ENCODE results near the gene RHBDD2.
"Not testable (repeated sequence)": the region's sequence is repeated elsewhere in the genome, so short reads cannot be mapped to it uniquely, and the experiment has no call there.

The RHBDD2 gene

DNA sequence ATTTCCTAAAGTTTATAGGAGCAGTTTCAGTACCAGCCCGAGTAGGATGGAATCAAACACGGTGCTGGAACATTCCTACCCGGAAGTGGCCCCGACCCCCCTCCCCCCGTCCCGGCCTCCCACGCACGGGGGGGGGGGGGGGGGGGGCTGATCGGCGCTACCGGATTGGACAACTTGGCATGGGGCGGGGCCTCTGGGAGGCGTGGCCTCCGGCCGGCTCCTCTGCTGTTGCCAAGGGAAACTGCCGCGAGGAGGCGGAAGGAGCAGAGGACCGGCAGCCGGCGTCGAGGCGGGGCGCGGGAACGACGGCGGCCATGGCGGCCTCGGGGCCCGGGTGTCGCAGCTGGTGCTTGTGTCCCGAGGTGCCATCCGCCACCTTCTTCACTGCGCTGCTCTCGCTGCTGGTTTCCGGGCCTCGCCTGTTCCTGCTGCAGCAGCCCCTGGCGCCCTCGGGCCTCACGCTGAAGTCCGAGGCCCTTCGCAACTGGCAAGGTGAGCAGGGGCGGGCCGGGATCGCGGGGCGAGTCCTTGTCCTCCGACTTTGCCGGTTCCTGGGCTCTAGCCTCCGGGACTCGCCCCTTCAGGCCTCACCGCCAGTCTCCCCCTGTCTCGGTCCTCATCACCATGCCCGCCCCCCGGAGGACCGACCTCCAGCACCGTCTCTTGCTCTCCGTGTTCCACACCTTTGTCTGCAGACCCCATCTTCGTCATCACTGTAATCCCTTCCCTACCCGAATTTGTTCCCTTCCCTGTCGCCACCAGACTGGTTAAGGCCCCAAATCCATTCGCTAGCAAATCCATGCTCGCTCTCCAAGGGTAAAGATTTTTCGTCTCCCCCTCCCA lies at the start of gene RHBDD2:
TSS of gene RHBDD2 (plus strand) at position 266 of the 843 bp plus-strand sequence. CDS start at position 315, 49 bp downstream.
- DNase-seq, result peak; percentile 63 to 72

DNA sequence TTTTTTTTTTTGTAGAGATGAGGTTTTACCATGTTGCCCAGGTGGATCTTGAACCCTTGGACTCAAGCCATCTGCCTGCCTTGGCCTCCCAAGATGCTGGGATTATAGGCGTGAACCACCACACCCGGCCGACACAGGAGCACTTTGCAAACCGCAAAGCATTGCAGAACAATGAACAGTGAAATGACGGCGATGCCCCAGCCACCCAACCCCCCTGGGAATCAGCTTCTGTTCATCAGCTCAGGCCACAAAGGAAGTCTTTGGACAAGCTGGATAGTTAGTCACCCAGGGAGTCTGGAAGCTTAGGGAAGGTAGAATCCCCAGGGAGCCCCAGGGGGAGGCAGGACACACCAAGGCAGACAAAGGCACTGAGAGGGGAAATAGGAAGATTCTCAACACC lies 49.2 kb upstream of the RHBDD2 start:
- not testable (repeated sequence) for DNase-seq

DNA sequence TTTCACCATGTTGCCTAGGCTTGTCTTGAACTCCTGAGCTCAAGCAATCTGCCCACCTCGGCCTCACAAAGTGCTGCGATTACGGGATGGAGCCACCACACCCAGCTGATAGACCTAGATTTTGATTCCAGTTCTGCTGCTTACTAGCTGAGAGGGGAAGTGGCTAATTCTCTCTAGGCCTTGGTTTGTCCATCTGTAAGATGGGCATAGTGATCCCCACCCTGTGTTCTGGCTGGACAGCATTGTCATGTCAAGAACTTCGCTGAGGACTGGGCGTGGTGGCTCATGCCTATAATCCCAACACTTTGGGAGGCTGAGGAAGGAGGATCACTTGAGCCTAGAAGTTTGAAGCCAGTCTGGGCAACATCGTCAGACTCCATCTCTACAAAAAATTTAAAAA lies 47.9 kb upstream of the RHBDD2 start:
- no peak for DNase-seq

DNA sequence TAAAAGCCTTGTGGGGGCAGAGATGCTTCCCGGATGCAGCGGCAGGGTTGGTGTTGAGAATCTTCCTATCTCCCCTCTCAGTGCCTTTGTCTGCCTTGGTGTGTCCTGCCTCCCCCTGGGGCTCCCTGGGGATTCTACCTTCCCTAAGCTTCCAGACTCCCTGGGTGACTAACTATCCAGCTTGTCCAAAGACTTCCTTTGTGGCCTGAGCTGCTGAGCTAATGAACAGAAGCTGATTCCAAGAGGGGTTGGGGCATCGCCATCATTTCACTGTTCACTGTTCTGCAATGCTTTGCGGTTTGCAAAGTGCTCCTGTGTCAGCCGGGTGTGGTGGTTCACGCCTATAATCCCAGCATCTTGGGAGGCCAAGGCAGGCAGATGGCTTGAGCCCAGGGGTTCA lies 45.2 kb upstream of the RHBDD2 start:
- not testable (repeated sequence) for DNase-seq

DNA sequence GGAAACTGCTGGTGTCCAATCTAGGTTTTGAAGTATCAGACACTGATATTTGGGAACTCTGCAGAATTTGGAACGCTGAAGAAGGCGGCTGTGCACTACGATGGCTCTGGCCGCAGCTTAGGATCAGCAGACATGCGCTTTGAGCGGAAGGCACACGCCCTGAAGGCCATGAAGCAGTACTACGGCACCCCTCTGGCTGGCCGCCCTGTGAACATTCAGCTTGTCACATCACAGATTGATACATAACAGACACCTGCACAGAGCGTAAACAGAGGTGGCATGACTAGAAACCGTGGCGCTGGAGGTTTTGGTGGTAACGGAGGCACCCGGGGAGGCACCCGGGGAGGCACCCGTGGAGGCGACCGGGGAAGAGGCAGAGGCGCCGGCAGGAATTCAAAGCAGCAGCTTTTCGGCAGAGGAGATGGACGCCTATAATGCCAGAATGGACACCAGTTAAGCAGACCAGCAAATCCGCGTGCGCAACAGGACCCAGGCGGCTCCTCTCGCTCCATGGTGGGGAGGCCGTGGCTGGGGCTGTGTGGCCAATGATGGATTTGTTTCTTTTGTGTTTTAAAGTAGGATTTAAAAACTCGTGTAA lies 43.0 kb upstream of the RHBDD2 start:
- no peak for DNase-seq

DNA sequence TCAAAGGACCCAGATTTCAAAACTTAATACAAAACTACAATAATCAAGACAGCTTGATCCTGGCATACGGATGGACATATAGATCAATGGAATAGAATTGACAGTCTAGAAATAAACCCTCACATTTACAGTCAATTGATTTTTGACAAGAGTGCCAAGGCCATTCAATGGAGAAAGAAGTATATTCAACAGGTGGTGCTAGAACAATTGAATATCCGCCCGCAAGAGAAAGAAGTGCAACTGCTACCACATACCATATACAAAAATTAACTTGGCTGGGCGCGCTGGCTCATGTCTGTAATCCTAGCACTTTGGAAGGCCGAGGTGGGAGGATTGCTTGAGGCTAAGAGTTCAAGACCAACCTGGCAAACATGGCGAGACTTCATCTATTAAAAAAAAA lies 42.0 kb upstream of the RHBDD2 start:
- DNase-seq, result no peak

DNA sequence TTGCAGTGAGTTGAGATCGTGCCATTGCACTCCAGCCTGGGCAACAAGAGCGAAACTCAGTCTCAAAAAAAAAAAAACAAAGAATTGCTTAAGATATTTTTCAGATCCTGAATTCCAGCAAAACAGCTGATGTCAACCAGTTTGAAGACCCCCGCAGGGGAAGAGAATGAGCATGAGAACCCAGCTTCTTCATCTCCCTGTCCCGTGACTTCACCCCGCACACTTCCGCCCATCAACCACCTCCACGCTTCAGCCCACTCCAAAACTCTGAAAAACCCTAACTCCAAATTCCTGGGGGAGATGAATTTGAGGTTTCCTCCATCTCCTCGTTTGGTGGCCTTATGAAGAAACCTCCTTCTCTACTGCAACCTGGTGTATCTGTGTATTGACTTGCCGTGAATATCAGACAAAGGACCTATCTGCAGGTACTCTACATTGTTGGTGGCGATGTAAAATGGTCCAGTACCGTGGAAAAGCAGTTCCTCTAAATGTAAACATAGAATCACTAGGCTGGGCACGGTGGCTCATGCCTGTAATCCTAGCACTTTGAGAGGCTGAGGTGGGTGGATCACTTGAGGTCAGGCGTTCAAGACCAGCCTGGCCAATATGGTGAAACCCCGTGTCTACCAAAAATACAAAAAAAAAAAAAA lies 40.4 kb upstream of the RHBDD2 start:
- not testable (repeated sequence) for DNase-seq

DNA sequence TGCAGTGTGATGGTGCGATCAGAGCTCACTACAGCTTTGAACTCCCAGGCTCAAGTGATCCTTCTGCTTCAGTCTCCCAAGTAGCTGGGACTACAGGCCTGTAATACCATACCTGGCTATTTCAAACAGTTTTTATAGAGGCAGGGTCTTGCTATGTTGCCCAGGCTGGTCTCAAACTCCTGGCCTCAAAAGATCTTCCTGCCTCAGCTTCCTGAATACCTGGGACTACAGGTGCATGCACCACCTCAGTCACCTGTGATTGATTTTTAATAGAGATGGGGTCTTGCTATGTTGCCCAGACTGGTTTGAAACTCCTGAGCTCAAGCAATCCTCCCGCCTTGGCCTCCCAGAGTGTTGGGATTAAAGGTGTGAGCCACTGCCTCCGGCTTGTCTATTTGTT lies 38.8 kb upstream of the RHBDD2 start:
- DNase-seq, result no peak

DNA sequence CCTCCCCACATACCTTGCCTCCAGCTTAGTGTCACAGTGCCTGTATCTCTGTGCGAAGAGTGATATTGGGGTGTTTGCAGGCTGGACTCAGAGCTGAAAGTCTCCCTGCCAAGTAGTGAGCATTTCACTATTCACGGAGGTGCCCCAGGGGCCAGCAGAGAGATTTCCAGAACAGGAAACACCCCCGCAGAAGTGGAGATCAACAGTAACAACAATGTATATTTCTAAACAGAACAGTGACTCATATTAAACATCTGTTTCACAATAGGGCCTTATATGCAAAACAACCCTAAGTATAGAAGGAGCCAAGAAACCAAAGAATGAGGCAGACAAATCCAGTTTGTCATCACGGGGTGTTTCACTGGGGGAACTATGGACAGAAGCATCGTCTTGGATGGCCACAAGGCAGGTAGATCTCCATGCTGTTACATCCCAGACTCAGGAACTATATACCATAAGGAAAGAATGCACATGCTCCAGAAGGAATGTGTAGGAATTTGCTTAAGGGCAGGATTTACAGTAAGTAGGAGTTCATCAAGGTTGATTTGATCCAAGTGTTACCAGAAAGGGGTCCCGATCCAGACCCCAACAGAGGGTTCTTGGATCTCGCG lies 35.9 kb upstream of the RHBDD2 start:
- no peak for DNase-seq

DNA sequence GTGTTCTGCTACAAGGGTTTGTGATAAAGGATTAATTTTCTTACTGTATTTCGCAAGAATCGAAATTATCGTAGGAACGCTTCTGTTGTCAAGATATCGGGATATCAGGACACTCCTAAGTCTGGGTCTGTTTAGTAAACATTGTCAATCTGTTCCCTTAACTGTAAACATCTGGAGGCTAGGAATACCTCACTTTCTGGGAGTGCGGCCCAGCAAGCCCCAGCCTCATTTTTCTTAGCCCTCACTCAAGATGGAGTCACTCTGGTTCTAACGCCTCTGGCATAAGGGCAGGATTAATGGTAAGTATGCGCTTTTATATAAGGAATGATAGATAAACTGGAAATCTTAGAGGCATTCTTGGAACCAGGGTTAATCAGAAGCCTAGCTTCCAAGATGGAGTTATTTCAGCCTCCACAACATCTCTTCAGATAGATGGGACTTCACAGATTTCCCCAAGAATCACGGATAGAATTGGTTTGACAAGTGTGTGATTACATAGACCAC lies 35.2 kb upstream of the RHBDD2 start:
- no peak for DNase-seq

DNA sequence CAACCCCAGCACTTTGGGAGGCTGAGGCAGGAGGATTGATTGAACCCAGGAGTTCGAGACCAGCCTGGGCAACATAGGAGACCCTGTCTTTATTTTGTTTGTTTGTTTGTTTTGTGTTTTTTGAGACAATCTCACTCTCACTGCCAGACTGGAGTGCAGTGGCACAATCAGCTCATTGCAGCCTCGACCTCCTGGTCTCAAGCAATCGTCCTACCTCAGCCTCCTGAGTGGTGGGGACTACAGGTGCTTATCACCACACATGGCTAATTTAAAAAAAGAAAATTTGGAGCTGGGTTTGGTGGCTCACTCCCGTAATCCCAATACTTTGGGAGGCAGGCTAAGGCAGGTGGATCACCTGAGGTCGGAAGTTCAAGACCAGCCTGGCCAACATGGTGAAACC lies 34.7 kb upstream of the RHBDD2 start:
- DNase-seq, result no peak

DNA sequence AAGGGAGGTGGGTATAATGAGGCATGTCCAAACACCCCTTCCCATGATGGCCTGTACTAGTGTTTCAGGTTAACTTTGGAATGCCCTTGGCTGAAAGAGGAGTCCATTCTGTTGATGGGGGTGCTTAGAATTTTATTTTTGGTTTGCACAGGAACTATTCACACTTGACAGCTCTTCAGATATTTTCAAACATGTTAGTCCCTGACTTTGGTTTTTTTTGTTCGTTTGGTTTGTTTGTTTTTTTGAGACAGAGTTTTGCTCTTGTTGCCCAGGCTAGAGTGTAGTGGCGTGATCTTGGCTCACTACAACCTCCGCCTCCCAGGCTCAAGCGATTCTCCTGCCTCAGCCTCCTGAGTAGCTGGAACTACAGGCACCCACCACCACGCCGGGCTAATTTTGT lies 33.7 kb upstream of the RHBDD2 start:
- not testable (repeated sequence) for DNase-seq

DNA sequence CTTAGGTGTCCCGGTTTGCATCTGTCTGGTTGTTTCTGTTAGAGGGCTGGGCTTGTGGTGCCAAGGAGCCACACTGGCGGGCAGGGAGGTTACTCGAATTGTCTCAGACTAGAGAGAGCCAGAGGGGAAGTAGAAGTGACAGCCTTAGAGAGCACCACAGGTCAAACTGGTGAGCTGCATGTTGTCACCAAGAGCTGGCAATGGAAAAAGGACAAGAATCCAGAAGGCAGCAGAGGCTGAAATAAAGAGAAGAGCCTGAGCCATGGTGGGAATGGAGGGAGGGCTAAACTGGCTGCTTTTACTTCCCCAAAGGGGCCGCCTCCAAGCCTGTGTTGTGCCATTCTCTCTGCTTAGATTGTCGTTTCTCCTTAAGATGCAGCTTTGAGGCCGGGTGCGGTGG lies 31.1 kb upstream of the RHBDD2 start:
- no peak for DNase-seq

DNA sequence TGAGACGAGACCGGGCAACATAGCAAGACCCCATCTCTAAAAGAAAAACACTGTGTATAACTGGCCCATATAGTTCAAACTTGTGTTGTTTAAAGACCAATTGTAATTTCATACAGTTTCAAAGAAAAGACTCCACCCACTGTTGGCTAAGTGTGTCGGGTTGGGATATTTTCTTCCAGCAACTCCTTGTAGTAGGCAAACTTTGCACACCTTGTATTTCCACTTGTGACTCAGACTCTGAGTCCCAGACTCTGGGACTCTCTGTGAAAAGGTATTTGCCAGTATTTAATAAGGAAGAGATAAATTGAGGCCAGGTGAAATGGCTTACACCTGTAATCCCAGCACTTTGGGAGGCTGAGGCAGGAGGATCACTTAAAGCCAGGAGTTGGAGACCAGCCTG lies 29.3 kb upstream of the RHBDD2 start:
- DNase-seq, result no peak

DNA sequence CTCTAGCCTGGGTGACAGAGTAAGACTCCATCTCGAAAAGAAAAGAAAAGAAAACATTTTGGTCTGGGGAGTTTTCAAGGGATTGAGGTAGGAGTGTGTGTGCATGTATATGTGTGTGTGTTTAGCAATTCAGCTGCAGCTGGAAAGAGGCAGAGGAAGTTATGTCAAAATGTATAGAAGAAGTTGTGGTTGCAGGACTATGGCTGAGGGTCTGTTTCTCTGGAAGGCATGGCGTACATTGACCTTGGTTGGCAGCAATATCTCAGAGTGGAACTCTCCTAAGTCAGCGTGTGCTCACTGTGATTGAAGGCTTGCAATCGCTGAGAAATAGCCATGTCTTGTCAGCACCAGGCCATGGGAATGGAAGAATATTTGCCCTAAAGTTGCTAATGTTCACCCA lies 28.6 kb upstream of the RHBDD2 start:
- no peak for DNase-seq

DNA sequence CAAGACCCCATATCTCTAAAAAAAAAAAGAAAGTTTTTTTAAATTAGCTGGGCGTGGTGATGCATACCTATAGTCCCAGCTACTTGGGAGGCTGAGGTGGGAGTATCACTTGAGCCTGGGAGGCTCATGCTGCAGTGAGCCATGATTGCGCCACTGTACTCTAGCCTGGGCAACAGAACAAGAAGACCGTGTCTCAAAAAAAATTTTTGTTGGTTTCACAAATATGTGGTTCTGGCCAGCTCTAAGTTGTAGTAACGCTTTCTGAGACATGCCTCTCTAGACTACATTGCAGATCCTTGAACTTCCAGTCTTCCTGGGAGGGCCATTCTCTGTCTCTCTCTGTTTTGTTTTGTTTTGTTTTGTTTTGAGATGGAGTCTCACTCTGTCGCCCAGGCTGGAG lies 24.6 kb upstream of the RHBDD2 start:
- DNase-seq, result no peak

DNA sequence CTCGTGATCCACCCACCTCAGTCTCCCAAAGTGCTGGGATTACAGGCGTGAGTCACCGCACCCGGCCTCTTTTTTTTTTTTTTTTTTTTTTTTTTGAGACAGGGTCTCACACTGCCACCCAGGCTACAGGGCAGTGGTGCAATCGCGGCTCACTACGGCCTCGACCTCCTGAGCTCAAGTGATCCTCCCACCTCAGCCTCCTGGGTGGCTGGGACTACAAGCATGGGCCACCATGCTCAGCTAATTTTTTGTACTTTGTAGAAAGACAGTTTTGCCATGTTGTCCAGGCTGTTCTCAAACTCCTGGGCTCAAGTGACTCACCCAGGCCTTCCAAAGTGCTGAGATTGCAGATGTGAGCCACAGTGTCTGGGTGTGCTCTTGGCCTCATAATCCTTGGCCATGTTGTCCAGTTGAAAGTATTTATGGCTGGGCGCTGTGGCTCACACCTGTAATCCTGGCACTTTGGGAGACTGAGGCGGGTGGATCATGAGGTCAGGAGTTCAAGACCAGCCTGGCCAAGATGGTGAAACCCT lies 24.0 kb upstream of the RHBDD2 start:
- DNase-seq, result not testable (repeated sequence)

DNA sequence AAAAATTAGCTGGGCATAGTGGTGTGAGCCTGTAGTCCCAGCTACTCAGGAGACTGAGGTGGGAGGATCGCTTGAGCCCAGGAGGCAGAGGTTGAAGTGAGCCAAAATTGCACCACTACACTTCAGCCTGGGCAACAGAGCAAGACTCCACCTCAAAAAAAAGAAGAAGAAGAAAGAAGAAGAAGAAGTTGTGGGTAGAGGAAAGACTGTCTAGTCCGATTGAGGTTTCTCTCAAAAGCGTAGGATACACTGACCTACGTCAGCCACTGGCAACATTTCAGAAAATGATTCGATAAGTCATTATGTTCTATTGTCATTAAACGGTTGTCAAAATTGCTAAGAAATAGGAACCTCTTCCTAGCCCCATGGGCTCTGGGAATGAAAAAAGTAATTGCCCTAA lies 22.3 kb upstream of the RHBDD2 start:
- no peak for DNase-seq

DNA sequence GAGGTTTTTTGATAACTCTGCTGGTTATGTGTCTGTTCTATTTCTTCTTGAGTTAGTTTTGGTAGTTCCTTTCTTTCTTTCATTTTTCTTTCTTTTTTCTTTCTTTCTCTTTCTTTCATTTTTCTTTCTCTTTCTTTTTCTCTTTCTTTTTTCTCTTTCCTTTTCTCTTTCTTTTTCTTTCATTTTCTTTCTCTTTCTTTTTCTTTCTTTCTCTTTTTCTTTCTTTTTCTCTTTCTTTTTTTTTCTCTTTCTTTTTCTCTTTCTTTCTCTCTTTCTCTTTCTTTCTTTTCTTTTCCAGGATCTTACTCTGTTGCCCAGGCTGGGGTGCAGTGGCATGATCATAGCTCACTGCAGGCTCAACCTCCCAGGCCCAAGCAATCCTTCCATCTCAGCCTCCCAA lies 20.4 kb upstream of the RHBDD2 start:
- DNase-seq, result no peak

DNA sequence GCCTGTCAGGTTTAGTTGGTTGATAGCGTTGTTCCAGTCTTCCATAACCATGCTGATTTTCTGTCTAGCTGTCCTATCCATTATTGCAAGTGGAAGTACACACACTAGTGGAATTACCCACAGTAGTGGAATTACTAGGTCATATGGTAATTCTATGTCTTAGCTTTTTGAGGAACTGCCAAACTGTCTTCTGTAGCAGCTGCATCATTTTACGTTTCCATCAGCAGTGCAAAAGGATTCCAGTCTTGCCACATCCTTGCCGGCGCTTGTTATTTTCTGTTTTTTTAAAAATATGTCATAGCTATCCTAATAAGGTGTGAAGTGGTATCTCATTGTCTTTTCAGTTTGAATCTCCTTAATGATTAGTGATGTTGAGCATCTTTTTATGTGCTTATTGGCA lies 17.2 kb upstream of the RHBDD2 start:
- DNase-seq, result no peak

DNA sequence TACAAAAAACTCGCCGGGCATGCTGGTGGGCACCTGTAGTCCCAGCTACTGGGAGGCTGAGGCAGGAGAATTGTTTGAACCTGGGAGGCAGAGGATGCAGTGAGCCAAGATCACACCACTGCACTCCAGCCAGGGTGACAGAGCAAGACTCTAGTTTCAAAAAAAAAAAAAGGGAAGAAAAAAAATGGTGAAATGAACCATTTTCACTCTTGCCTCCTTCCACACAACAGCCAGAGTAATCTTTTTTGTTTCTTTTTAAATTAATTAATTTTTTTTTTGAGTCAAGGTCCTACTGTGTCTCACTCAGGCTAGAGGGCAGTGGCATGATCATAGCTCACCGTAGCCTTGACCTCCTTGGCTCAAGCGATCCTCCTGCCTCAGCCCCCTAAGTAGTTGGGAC lies 14.6 kb upstream of the RHBDD2 start:
- not testable (repeated sequence) for DNase-seq

DNA sequence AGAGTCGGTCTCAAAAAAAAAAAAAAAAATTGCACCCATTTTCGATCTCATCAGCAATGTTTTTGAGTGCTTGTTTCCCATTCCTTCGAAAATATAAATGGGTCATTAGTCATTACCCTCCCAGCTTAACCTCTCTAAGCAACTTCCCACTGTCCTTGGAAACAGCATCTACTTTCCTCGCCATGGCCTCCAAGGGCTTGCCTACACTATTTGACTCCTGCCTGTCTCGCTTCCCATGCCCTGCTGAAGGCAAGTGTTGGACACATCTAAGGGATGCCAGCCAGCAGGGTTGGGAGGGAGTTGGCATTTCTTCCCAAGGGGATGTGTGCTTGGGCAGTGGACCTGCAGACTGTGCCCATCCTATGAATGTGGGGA lies 12.7 kb upstream of the RHBDD2 start:
- peak in 1 of 2 experiments; percentile 53 for DNase-seq
